Mesothelial cell of epicardium (in vitro differentiated cells): Measurements from ENCODE around the gene FAAP24. TPM values are rescaled to one million over a fixed set of nuclear protein-coding genes. Genes with fewer than 3 reads are reported as not detected.
"Not testable (repeated sequence)": the region's sequence is repeated elsewhere in the genome, so short reads cannot be mapped to it uniquely, and the experiment has no call there.

Experiments used
- DNase-seq, 2 experiments: peaks; one replicate each; pipeline ENCODE4 v3.0.0; 2021; ENCODE audit warnings: low spot score in 2 of 2; ENCODE audit not compliant: unreplicated experiment in 2 of 2
- H3K27ac Mint-ChIP-seq: 2 replicates; pipeline ENCODE4 v1.8.0; 2021; ENCODE audit warnings: mixed read lengths
- H3K27me3 Mint-ChIP-seq: 2 replicates; pipeline ENCODE4 v1.8.0; 2021; ENCODE audit warnings: low read depth, mixed read lengths
- H3K36me3 Mint-ChIP-seq: 2 replicates; pipeline ENCODE4 v1.8.0; 2021; ENCODE audit warnings: mixed read lengths
- H3K4me1 Mint-ChIP-seq: 2 replicates; pipeline ENCODE4 v1.8.0; 2021; ENCODE audit warnings: mixed read lengths
- H3K4me3 Mint-ChIP-seq: 2 replicates; pipeline ENCODE4 v1.8.0; 2021; ENCODE audit warnings: mild to moderate bottlenecking, moderate library complexity, mixed read lengths
- H3K9me3 Mint-ChIP-seq: 2 replicates; pipeline ENCODE4 v1.8.0; 2021; ENCODE audit warnings: mixed read lengths
- total RNA-seq: library from RNA; stranded (reverse); gene quantifications from 3 replicates; pipeline ENCODE4 v1.2.1, GENCODE V29; 2021
- TF ChIP-seq, protein P1 (sequence below): fragments of 200-600 bp; sonication (generic); IDR thresholded peaks from one replicate; pipeline ENCODE4 v1.5.0; 2021; ENCODE audit warnings: antibody characterized with exemption; ENCODE audit not compliant: unreplicated experiment

FAAP24 gene
- total RNA-seq, 1 donor from 2014 or later: 4.3 TPM

DNA sequence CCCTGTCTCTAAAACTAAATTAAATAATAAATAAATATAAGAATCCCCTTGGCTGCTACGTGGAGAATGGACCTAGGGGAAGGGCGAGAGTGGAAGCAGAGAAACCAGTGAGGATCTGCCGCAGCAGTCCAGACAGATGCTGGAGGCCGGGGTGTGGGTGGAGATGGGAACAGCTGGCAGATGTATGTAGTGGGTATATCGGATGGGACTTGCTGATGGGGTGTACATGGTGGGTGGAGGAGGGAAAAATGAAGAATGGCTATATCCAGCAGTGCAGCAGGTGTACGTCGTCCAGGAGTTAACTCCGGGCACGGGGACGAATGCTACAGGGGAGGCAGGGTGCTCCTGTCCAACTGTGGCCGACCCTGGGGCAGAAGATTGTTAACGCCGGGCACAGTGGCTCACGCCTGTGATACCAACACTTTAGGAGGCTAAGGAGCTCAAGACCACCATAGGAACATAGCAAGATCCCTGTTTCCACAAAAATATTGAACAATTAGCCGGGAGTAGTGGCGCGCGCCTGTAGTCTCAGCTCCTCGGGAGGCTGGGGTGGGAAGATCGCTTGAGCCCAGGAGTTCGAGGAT is 938 bp upstream of the FAAP24 start:
- peaks cover 9% of the 10 kb centered on the region for H3K36me3 Mint-ChIP-seq
- DNase-seq: no peak
- no peaks in the 10 kb centered on the region for H3K9me3 Mint-ChIP-seq
- no peaks in the 10 kb centered on the region for H3K27me3 Mint-ChIP-seq
- H3K27ac Mint-ChIP-seq: peak overlapping the region; percentile 96
- TF ChIP-seq, protein P1, sequence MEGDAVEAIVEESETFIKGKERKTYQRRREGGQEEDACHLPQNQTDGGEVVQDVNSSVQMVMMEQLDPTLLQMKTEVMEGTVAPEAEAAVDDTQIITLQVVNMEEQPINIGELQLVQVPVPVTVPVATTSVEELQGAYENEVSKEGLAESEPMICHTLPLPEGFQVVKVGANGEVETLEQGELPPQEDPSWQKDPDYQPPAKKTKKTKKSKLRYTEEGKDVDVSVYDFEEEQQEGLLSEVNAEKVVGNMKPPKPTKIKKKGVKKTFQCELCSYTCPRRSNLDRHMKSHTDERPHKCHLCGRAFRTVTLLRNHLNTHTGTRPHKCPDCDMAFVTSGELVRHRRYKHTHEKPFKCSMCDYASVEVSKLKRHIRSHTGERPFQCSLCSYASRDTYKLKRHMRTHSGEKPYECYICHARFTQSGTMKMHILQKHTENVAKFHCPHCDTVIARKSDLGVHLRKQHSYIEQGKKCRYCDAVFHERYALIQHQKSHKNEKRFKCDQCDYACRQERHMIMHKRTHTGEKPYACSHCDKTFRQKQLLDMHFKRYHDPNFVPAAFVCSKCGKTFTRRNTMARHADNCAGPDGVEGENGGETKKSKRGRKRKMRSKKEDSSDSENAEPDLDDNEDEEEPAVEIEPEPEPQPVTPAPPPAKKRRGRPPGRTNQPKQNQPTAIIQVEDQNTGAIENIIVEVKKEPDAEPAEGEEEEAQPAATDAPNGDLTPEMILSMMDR: no peak
- H3K4me1 Mint-ChIP-seq: peaks cover 13% of the 10 kb centered on the region
- H3K4me3 Mint-ChIP-seq: peak overlapping the region; percentile 100

DNA sequence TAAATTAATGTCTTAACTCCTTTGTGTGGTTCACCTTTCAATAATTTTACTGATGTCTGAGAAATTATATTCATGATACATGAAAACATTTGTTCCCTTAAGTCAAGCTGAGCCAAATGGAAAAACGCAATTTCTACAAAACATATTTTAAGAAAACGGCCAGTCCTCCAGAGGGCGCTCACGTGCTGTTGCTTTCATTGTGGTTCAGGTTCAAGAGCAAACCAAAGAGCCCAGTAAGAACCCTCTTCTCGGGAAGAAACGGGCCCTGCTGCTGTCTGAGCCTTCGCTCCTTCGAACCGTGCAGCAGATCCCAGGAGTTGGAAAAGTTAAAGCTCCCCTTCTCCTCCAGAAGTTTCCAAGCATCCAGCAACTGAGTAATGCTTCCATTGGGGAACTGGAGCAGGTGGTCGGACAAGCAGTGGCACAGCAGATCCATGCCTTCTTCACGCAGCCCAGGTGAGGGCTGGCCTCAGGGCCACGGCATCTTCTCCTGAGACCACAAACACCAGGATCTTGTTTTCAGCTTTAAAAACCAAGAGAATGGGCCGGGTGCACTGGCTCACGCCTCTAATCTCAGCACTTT is 4.3 kb downstream of the FAAP24 start:
- Mint-ChIP-seq H3K9me3 (no peaks in the 10 kb centered on the region), H3K4me1 (peaks cover 8% of the 10 kb centered on the region), H3K36me3 (peaks cover 10% of the 10 kb centered on the region), H3K27ac (no peak overlapping the region), H3K4me3 (no peak overlapping the region), H3K27me3 (no peaks in the 10 kb centered on the region)
- TF ChIP-seq, protein P1: peak; percentile 78
- DNase-seq: peak in 1 of 2 experiments; percentile 73

DNA sequence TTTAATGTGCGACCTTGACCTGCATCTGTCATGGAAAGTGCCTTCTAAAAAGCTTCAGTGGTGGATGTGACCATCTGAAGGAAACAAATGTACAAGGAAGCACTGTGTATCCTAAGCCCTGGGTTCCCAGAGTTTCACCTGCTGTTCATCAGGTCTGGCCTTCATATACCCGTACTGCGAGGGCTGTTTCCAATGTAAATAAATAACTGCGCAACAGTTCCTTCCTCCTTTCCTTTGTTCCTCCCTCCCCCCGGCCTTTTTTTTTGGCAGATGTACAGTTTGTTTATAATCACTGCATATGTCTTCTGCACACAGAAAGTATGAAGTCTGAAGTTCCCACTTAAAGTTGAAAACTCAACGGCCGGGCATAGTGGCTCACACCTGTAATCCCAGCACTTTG is 5.2 kb downstream of the FAAP24 start:
- Mint-ChIP-seq H3K36me3 (peaks cover 10% of the 10 kb centered on the region), H3K9me3 (no peaks in the 10 kb centered on the region), H3K27me3 (no peaks in the 10 kb centered on the region), H3K4me1 (peaks cover 1% of the 10 kb centered on the region), H3K27ac (no peak overlapping the region), H3K4me3 (no peak overlapping the region)
- no peak for DNase-seq
- TF ChIP-seq, protein P1: no peak

DNA sequence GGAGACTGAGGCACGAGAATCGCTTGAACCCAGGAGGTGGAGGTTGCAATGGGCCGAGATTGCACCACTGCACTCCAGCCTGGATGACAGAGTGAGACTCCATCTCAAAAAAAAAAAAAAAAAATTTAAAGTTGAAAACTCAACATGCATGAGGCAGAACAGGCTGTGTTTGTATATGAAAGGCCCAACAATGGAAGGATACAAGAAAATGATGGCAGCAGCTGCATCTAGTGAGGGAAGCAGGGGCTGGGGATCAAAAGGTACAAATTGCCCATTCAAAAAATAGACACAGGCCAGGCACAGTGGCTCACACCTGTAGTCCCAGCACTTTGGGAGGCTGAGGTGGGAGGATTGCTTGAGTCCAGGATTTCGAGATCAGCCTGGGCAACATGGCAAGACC is 5.8 kb downstream of the FAAP24 start:
- H3K36me3 Mint-ChIP-seq: peaks cover 13% of the 10 kb centered on the region
- H3K9me3 Mint-ChIP-seq, DNase-seq, H3K4me3 Mint-ChIP-seq, H3K27ac Mint-ChIP-seq, H3K27me3 Mint-ChIP-seq, H3K4me1 Mint-ChIP-seq: not testable (repeated sequence)

DNA sequence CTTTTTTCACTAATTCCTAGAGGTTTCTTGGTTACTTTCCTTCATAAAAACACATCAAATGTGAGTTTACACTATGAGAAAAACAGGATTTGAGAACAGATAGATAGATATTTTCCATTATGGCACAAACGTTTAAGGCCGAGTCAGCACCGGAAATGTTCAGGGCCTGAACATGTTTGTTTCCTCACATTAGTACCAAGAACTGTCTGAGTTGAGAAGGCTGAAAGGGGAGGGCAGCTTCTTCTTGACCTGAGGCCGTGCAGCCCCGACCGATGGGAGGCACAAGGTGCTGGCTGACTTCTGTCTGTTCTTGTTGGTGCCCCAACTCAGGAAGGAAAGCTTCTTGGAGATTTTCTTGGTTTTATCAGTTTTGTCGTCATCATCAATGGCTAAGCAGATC is 7.8 kb downstream of the FAAP24 start:
- H3K9me3 Mint-ChIP-seq: not testable (repeated sequence)
- H3K36me3 Mint-ChIP-seq: peaks cover 15% of the 10 kb centered on the region

DNA sequence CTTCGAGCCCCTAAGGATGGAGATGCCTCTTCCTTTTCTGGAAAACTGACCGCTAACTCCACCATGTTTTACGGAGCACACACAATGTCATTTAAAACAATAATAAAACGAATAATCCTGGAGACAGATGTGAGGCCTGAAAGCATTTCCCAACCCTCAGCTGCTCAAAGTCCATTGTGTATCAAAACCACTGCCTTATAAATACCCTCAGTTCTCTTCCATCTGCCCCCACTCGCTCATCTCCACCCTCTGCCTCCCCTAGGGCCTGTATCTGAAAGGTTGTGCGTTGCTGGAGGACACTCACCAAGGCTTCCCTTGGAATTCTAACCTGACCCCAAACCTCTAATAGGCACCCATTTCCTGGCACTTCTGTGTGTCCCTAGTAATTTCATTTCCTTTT is 10.4 kb downstream of the FAAP24 start:
- H3K27me3 Mint-ChIP-seq, H3K9me3 Mint-ChIP-seq, DNase-seq, H3K27ac Mint-ChIP-seq, H3K4me3 Mint-ChIP-seq, H3K4me1 Mint-ChIP-seq: not testable (repeated sequence)
- H3K36me3 Mint-ChIP-seq: peaks cover 16% of the 10 kb centered on the region

More for the DNA sequence above, 7.8 kb downstream of the FAAP24 start:
- H3K27me3 Mint-ChIP-seq, H3K4me1 Mint-ChIP-seq, H3K4me3 Mint-ChIP-seq, H3K27ac Mint-ChIP-seq, DNase-seq: not testable (repeated sequence)

DNA sequence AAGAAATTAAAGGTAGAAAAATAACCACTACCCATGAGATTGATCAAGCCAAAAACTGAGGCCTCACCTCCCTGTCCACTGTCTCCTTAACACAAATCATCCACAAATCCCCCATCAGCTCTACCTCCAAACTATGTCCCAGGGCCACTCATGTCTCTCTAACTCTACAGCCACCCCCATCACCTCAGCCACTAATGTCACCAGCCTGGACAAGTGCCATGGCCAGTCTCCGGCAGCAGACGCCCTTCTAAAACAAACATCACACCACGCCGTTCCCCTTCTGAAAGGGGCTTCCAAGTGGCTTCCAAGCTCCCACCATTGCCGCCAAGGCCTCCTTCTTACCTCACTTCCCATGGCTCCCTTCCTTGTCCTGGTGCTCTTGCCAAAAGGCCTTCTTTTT is 16.2 kb downstream of the FAAP24 start:
- peaks cover 19% of the 10 kb centered on the region for H3K36me3 Mint-ChIP-seq
- H3K4me3 Mint-ChIP-seq, DNase-seq, H3K4me1 Mint-ChIP-seq, H3K27ac Mint-ChIP-seq, H3K27me3 Mint-ChIP-seq, H3K9me3 Mint-ChIP-seq: not testable (repeated sequence)

DNA sequence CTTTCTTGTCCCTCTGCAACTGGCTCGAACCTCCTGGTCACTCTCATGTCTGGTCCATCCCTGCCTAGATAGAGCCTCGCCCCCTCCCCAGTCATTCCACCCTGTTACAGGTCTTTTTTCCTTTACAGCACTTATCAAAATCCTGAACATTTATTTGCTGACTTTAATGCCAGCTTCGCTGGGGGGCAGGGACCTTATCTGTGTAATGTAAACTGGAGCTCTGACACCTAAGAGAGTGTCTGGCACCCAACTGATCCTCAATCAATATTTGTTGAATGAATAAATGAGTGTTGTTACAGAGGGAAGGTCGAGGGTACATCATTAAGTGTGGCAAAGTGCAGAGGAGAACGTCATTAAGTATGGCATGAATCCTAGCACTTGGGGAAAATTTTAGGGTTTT is 16.7 kb downstream of the FAAP24 start:
- Mint-ChIP-seq H3K4me1 (no peaks in the 10 kb centered on the region), H3K27ac (no peak overlapping the region), H3K27me3 (no peaks in the 10 kb centered on the region), H3K36me3 (peaks cover 21% of the 10 kb centered on the region), H3K9me3 (no peaks in the 10 kb centered on the region), H3K4me3 (no peak overlapping the region)
- no peak for DNase-seq
- TF ChIP-seq, protein P1: no peak

DNA sequence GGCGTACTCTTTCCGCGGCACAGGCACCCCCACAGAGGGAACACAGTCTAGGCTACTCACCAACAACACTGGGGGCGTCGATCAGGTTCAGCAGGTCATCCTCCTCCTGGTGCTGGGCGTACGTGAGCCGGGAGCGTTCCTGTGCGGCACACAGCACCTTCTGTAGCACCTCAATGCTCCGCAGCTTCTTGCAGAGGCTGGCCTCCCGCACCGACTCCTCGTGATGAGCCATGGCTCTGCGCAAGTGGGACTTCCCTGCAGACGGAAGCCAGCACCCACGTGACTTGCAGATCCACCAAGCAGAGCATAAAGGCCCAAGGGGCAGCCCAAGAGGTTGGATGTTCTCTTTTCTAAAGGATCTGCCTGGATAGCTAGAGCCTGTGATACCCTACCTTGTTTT is 23.9 kb downstream of the FAAP24 start:
- not testable (repeated sequence) for DNase-seq, H3K27me3 Mint-ChIP-seq, H3K4me1 Mint-ChIP-seq, H3K27ac Mint-ChIP-seq, H3K9me3 Mint-ChIP-seq, H3K4me3 Mint-ChIP-seq
- H3K36me3 Mint-ChIP-seq: peaks cover 28% of the 10 kb centered on the region

DNA sequence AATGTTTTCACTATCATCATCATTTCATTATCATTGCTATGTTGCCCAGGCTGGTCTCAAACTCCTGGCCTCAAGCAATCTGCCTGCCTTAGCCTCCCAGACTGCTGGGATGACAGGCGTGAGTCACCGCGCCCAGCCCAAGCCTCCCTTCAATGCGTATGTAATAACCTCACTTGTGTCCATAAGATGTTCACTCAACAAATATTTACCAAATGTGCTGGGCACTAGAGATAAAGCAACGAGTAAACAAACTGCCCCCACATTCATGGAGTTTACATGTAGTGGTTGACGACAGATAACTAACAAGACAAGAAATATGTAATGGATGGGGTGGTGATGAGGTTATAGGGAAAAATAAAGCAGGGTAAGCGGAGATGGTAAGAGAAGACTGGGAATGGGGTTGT is 25.0 kb downstream of the FAAP24 start:
- H3K27me3 Mint-ChIP-seq, H3K4me3 Mint-ChIP-seq, DNase-seq, H3K4me1 Mint-ChIP-seq, H3K9me3 Mint-ChIP-seq: not testable (repeated sequence)
- peak overlapping the region; percentile 32 for H3K27ac Mint-ChIP-seq
- peaks cover 26% of the 10 kb centered on the region for H3K36me3 Mint-ChIP-seq
